SK-N-SH treated with all-trans-retinoic acid at 6 μM for 48 hours (cell line): Measurements from ENCODE around the gene GIMAP5.

ENCODE experiments used
- ATAC-seq: fragments of 200-7000 bp; cut with Tn5 transposase; 3 replicates; pipeline ENCODE4 v1.9.1; 2020; ENCODE audit warnings: mild to moderate bottlenecking, moderate library complexity
- ARNTL ChIP-seq: fragments of 450-650 bp; formaldehyde crosslinking; IDR thresholded peaks from 2 replicates; pipeline ENCODE4 v1.5.0; 2020; ENCODE audit warnings: low read depth, mild to moderate bottlenecking, moderate library complexity, borderline replicate concordance
- BACH2 ChIP-seq: fragments of 250-450 bp; sonication (Bioruptor Pico); IDR thresholded peaks from 2 replicates; pipeline ENCODE4 v1.9.0; 2021; ENCODE audit warnings: mild to moderate bottlenecking, borderline replicate concordance
- CSDC2 ChIP-seq: fragments of 250-450 bp; sonication (Bioruptor Pico); IDR thresholded peaks from 2 replicates; pipeline ENCODE4 v1.5.0; 2020; ENCODE audit warnings: mild to moderate bottlenecking, moderate library complexity
- ESRRG ChIP-seq: fragments of 250-450 bp; sonication (Bioruptor Pico); IDR thresholded peaks from 2 replicates; pipeline ENCODE4 v1.6.1; 2021; ENCODE audit warnings: mild to moderate bottlenecking
- GLIS3 ChIP-seq: fragments of 250-450 bp; sonication (Bioruptor Pico); IDR thresholded peaks from 2 replicates; pipeline ENCODE4 v1.5.0; 2020; ENCODE audit warnings: mild to moderate bottlenecking, moderate library complexity
- ISL1 ChIP-seq: fragments of 250-450 bp; sonication (Bioruptor Pico); IDR thresholded peaks from 2 replicates; pipeline ENCODE4 v2.1.2; 2022; ENCODE audit warnings: mild to moderate bottlenecking, moderate library complexity
- OSR1 ChIP-seq: fragments of 250-450 bp; sonication (Bioruptor Pico); IDR thresholded peaks from 2 replicates; pipeline ENCODE4 v1.8.0; 2022; ENCODE audit warnings: moderate library complexity, mild to moderate bottlenecking, inconsistent platforms
- PPARA ChIP-seq: fragments of 250-450 bp; sonication (Bioruptor Pico); IDR thresholded peaks from 2 replicates; pipeline ENCODE4 v1.5.0; 2020; ENCODE audit warnings: mild to moderate bottlenecking, borderline replicate concordance
- RARB ChIP-seq: fragments of 250-450 bp; sonication (Bioruptor Pico); IDR thresholded peaks from 2 replicates; pipeline ENCODE4 v1.8.0; 2021; ENCODE audit warnings: mild to moderate bottlenecking, moderate library complexity
- SNAI2 ChIP-seq: fragments of 250-450 bp; sonication (Bioruptor Pico); IDR thresholded peaks from 2 replicates; pipeline ENCODE4 v1.5.0; 2020; ENCODE audit warnings: mild to moderate bottlenecking, moderate library complexity
- TCF4 ChIP-seq: fragments of 250-450 bp; sonication (Bioruptor Pico); IDR thresholded peaks from 2 replicates; pipeline ENCODE4 v1.8.0; 2021; ENCODE audit warnings: mild to moderate bottlenecking, moderate library complexity, borderline replicate concordance
- TOX ChIP-seq: fragments of 250-450 bp; sonication (Bioruptor Pico); IDR thresholded peaks from 2 replicates; pipeline ENCODE4 v1.8.0; 2021; ENCODE audit warnings: mild to moderate bottlenecking, moderate library complexity, borderline replicate concordance
- ZC3H10 ChIP-seq: fragments of 250-450 bp; sonication (Bioruptor Pico); IDR thresholded peaks from 2 replicates; pipeline ENCODE4 v1.5.1; 2021; ENCODE audit warnings: mild to moderate bottlenecking, moderate library complexity
- ZFP3 ChIP-seq: fragments of 250-450 bp; sonication (Bioruptor Pico); IDR thresholded peaks from 2 replicates; pipeline ENCODE4 v1.5.0; 2020; ENCODE audit warnings: mild to moderate bottlenecking, moderate library complexity
- ZFP30 ChIP-seq: fragments of 450-650 bp; formaldehyde crosslinking; IDR thresholded peaks from 2 replicates; pipeline ENCODE4 v1.5.0; 2022; ENCODE audit warnings: mild to moderate bottlenecking, moderate library complexity
- ZNF565 ChIP-seq: fragments of 450-650 bp; formaldehyde crosslinking; conservative IDR thresholded peaks from 2 replicates; pipeline ENCODE4 v1.5.0; 2020; ENCODE audit warnings: low read depth, mild to moderate bottlenecking, moderate library complexity
- ZNF70 ChIP-seq: fragments of 450-650 bp; formaldehyde crosslinking; IDR thresholded peaks from 2 replicates; pipeline ENCODE4 v1.5.0; 2020; ENCODE audit warnings: mild to moderate bottlenecking, moderate library complexity
- ZNF8 ChIP-seq: fragments of 450-650 bp; formaldehyde crosslinking; IDR thresholded peaks from 2 replicates; pipeline ENCODE4 v1.5.0; 2020; ENCODE audit warnings: mild to moderate bottlenecking, moderate library complexity
- TF ChIP-seq, protein P1 (sequence below): fragments of 250-450 bp; sonication (Bioruptor Pico); IDR thresholded peaks from 2 replicates; pipeline ENCODE4 v1.5.1; 2021; ENCODE audit warnings: mild to moderate bottlenecking, moderate library complexity
- TF ChIP-seq, protein P2 (sequence below): fragments of 250-450 bp; sonication (Bioruptor Pico); IDR thresholded peaks from 2 replicates; pipeline ENCODE4 v1.5.1; 2020; ENCODE audit warnings: low read depth, mild to moderate bottlenecking, moderate library complexity
- TF ChIP-seq, protein P3 (sequence below): fragments of 250-450 bp; sonication (Bioruptor Pico); IDR thresholded peaks from 2 replicates; pipeline ENCODE4 v1.8.0; 2021; ENCODE audit warnings: low read depth, mild to moderate bottlenecking, moderate library complexity, borderline replicate concordance
- TF ChIP-seq, protein P4 (sequence below): fragments of 250-450 bp; sonication (Bioruptor Pico); IDR thresholded peaks from 2 replicates; pipeline ENCODE4 v1.8.0; 2020; ENCODE audit warnings: mild to moderate bottlenecking, moderate library complexity, borderline replicate concordance
- TF ChIP-seq, protein P5 (sequence below): fragments of 250-450 bp; sonication (Bioruptor Pico); IDR thresholded peaks from 2 replicates; pipeline ENCODE4 v1.5.0; 2020; ENCODE audit warnings: mild to moderate bottlenecking, moderate library complexity

GIMAP5 gene

DNA sequence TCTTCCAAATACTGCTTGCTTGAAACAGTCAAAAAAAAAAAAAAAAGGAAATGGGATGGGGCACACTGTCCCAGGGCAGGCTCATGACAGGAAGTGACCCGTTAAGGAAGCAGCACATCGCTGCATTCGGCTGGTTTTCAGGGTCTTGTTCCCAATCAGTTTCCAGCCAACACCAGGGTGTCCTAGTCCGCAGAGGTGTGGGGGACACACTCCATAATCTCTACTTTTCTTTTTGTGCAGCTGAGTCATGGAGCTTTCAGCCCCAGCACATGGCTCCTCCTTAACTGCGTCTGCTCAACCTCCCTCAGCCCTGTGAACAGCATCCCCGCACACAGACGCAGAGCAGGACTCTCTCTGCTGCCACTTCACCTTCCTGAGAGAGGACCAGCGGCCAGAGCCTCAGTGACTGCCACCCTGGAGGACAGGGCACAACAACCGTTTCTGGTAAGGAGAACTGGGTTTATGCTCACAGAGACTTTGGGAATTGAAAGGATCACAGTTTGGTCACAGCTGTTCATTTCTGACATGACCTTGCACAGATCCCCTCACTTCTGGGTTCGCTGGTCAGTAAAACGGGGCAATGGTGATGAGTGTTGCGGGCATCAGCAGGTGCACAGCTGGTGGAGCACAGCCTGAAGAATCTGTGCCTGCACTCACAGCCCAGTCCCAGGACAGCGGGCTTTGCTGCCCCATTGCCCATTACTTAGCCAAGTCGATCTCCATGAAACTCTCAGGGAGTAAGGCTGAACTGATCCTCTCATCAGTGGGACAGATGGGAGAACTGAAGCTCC lies at the start of gene GIMAP5:
Gene GIMAP5, plus strand, starts transcription at position 154 of the 791 bp plus-strand sequence. CDS start 3,467 bp downstream, outside the sequence.
- TF ChIP-seq TOX (CRISPR knock-in tag) (no peak), ZC3H10 (CRISPR knock-in tag) (no peak), ZFP30 (CRISPR knock-in tag) (no peak)
- TF ChIP-seq, all 23 proteins: peak for 0
- ATAC-seq: peak; percentile 53

DNA sequence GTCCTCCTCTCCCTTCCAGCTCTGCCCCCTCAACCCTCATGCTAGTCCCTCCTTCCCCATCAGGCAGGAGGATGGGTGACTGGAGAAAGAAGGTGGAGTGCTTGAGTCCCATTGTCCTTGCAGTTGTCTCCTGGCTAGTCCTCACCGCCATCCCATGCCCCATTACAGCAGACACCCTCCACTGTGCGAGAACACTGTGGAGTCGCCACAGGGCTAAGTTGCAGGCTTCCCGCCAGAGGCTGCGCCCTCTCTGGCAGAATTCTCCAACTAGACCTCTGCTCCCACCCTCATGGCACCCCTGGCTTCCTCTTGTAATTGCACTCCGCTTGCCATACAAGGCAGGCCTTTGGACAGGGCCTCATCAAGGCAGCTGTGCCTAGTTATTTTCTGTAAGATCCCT lies 48.6 kb upstream of the GIMAP5 start:
- no peak for TF ChIP-seq ZFP30 (CRISPR knock-in tag)
- no peak for TF ChIP-seq ZFP3 (CRISPR knock-in tag)
- TF ChIP-seq ISL1: no peak
- TF ChIP-seq, protein P1, sequence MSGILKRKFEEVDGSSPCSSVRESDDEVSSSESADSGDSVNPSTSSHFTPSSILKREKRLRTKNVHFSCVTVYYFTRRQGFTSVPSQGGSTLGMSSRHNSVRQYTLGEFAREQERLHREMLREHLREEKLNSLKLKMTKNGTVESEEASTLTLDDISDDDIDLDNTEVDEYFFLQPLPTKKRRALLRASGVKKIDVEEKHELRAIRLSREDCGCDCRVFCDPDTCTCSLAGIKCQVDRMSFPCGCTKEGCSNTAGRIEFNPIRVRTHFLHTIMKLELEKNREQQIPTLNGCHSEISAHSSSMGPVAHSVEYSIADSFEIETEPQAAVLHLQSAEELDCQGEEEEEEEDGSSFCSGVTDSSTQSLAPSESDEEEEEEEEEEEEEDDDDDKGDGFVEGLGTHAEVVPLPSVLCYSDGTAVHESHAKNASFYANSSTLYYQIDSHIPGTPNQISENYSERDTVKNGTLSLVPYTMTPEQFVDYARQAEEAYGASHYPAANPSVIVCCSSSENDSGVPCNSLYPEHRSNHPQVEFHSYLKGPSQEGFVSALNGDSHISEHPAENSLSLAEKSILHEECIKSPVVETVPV (CRISPR knock-in tag): no peak
- TF ChIP-seq TCF4: no peak
- TF ChIP-seq, protein P2, sequence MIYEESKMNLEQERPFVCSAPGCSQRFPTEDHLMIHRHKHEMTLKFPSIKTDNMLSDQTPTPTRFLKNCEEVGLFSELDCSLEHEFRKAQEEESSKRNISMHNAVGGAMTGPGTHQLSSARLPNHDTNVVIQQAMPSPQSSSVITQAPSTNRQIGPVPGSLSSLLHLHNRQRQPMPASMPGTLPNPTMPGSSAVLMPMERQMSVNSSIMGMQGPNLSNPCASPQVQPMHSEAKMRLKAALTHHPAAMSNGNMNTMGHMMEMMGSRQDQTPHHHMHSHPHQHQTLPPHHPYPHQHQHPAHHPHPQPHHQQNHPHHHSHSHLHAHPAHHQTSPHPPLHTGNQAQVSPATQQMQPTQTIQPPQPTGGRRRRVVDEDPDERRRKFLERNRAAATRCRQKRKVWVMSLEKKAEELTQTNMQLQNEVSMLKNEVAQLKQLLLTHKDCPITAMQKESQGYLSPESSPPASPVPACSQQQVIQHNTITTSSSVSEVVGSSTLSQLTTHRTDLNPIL (CRISPR knock-in tag): no peak
- TF ChIP-seq OSR1 (CRISPR knock-in tag): no peak
- TF ChIP-seq CSDC2 (CRISPR knock-in tag): no peak
- TF ChIP-seq GLIS3 (CRISPR knock-in tag): no peak
- no peak for TF ChIP-seq ESRRG (CRISPR knock-in tag)
- TF ChIP-seq ZNF8: no peak
- TF ChIP-seq ZC3H10 (CRISPR knock-in tag): no peak
- TF ChIP-seq, protein P3, sequence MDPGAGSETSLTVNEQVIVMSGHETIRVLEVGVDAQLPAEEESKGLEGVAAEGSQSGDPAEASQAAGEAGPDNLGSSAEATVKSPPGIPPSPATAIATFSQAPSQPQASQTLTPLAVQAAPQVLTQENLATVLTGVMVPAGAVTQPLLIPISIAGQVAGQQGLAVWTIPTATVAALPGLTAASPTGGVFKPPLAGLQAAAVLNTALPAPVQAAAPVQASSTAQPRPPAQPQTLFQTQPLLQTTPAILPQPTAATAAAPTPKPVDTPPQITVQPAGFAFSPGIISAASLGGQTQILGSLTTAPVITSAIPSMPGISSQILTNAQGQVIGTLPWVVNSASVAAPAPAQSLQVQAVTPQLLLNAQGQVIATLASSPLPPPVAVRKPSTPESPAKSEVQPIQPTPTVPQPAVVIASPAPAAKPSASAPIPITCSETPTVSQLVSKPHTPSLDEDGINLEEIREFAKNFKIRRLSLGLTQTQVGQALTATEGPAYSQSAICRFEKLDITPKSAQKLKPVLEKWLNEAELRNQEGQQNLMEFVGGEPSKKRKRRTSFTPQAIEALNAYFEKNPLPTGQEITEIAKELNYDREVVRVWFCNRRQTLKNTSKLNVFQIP (CRISPR knock-in tag): no peak
- TF ChIP-seq ARNTL: no peak
- TF ChIP-seq TOX (CRISPR knock-in tag): no peak
- no peak for TF ChIP-seq PPARA (CRISPR knock-in tag)
- TF ChIP-seq, protein P4, sequence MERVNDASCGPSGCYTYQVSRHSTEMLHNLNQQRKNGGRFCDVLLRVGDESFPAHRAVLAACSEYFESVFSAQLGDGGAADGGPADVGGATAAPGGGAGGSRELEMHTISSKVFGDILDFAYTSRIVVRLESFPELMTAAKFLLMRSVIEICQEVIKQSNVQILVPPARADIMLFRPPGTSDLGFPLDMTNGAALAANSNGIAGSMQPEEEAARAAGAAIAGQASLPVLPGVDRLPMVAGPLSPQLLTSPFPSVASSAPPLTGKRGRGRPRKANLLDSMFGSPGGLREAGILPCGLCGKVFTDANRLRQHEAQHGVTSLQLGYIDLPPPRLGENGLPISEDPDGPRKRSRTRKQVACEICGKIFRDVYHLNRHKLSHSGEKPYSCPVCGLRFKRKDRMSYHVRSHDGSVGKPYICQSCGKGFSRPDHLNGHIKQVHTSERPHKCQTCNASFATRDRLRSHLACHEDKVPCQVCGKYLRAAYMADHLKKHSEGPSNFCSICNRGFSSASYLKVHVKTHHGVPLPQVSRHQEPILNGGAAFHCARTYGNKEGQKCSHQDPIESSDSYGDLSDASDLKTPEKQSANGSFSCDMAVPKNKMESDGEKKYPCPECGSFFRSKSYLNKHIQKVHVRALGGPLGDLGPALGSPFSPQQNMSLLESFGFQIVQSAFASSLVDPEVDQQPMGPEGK (CRISPR knock-in tag): no peak
- no peak for TF ChIP-seq BACH2
- no peak for TF ChIP-seq ZNF70
- TF ChIP-seq ZNF565 (CRISPR knock-in tag): no peak
- TF ChIP-seq, all 23 proteins: peak for 0
- ATAC-seq: no peak

DNA sequence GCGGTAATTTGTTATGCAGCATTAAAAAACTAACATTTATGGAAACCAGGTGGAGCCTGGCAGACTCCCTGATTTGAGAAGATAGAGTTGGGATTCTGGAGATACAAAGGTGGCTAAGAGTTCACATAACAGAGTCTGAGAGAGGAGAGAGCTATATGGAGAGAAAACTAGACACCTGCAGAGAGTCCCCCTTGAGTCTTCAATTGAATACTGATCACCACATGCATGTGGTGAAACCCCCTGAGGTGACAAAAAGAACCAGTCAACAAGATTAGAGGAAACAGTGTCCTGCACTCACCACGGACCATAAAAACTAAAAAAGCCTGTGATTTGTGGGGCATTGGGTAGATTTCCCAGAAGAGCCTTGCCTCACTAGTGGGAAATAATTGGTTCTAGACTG lies 41.6 kb upstream of the GIMAP5 start:
- ATAC-seq: no peak

More for the DNA sequence above, 41.6 kb upstream of the GIMAP5 start:
- TF ChIP-seq ZNF565 (CRISPR knock-in tag): no peak
- TF ChIP-seq, protein P5, sequence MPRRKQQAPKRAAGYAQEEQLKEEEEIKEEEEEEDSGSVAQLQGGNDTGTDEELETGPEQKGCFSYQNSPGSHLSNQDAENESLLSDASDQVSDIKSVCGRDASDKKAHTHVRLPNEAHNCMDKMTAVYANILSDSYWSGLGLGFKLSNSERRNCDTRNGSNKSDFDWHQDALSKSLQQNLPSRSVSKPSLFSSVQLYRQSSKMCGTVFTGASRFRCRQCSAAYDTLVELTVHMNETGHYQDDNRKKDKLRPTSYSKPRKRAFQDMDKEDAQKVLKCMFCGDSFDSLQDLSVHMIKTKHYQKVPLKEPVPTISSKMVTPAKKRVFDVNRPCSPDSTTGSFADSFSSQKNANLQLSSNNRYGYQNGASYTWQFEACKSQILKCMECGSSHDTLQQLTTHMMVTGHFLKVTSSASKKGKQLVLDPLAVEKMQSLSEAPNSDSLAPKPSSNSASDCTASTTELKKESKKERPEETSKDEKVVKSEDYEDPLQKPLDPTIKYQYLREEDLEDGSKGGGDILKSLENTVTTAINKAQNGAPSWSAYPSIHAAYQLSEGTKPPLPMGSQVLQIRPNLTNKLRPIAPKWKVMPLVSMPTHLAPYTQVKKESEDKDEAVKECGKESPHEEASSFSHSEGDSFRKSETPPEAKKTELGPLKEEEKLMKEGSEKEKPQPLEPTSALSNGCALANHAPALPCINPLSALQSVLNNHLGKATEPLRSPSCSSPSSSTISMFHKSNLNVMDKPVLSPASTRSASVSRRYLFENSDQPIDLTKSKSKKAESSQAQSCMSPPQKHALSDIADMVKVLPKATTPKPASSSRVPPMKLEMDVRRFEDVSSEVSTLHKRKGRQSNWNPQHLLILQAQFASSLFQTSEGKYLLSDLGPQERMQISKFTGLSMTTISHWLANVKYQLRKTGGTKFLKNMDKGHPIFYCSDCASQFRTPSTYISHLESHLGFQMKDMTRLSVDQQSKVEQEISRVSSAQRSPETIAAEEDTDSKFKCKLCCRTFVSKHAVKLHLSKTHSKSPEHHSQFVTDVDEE (CRISPR knock-in tag): no peak
- no peak for TF ChIP-seq ZNF70
- TF ChIP-seq RARB (CRISPR knock-in tag): no peak
- no peak for TF ChIP-seq SNAI2 (CRISPR knock-in tag)
- no peak for TF ChIP-seq TCF4
- TF ChIP-seq ARNTL: no peak
- no peak for TF ChIP-seq ZFP3 (CRISPR knock-in tag)
- TF ChIP-seq PPARA (CRISPR knock-in tag): no peak
- no peak for TF ChIP-seq BACH2
- TF ChIP-seq ZC3H10 (CRISPR knock-in tag): no peak
- no peak for TF ChIP-seq GLIS3 (CRISPR knock-in tag)
- no peak for TF ChIP-seq OSR1 (CRISPR knock-in tag)
- TF ChIP-seq ZNF8: no peak
- TF ChIP-seq, protein P3 (CRISPR knock-in tag): no peak
- TF ChIP-seq ISL1: no peak
- no peak for TF ChIP-seq CSDC2 (CRISPR knock-in tag)
